Astrocyte of the spinal cord (primary cell): ENCODE results near the gene DLX6.

Experiments used
- DNase-seq: peaks from one replicate; pipeline ENCODE4 v3.0.0; 2011; ENCODE audit warnings: low read depth, low spot score
- H3K4me3 ChIP-seq: 2 replicates; pipeline ENCODE4 v1.5.1; 2011; ENCODE audit warnings: low read depth, mild to moderate bottlenecking, low read length, moderate library complexity
- in situ Hi-C: cut with HindIII; loops from 2 replicates; pipeline ENCODE4 v1.10.0; 2017; ENCODE audit warnings: low sequenced_read_pairs
- TF ChIP-seq, protein P1 (sequence below): IDR thresholded peaks from 2 replicates; pipeline ENCODE4 v1.5.1; 2012; ENCODE audit warnings: low read depth, mild to moderate bottlenecking, low read length, inconsistent platforms

The DLX6 gene

DNA sequence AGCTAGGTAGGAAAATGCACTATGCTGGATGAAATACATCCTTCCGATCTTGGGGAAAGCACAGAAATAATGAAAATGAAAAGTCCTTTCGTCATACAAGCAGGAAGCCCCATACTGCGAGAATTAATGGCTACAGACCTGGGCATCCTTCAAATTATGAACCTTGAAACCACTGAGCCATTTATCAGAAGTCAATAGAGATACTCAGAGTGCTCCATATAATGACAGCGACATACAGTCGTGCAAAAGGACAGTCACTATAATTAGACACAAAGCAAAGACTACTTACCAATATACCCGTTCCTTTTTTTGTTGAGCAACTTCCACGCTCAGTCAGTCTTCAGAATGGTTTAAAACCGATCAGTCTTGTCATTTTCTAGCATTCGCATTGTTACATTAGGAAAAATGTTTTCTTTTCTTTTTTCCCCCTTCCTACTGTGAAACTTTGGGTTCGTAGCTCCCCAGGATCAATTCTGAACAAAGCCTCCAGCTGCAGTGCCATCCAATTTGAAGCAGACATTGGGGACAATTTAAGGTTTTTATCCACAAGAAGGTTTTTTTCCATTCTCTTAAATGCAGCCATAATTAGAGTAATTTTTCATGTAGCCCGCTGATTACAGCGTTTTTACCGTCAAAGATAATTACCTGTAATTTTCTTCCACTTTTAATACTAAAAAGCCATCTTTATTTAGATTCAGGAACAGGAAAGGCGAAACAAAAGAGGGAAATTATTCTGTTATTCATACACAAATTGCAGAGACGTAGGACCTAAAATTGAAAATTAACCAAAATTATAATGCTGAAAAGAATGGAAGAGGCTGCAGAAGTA, 6.4 kb downstream of the DLX6 start:
- no peak overlapping the region for H3K4me3 ChIP-seq
- in situ Hi-C loops, result no loop called here
- TF ChIP-seq, protein P1, sequence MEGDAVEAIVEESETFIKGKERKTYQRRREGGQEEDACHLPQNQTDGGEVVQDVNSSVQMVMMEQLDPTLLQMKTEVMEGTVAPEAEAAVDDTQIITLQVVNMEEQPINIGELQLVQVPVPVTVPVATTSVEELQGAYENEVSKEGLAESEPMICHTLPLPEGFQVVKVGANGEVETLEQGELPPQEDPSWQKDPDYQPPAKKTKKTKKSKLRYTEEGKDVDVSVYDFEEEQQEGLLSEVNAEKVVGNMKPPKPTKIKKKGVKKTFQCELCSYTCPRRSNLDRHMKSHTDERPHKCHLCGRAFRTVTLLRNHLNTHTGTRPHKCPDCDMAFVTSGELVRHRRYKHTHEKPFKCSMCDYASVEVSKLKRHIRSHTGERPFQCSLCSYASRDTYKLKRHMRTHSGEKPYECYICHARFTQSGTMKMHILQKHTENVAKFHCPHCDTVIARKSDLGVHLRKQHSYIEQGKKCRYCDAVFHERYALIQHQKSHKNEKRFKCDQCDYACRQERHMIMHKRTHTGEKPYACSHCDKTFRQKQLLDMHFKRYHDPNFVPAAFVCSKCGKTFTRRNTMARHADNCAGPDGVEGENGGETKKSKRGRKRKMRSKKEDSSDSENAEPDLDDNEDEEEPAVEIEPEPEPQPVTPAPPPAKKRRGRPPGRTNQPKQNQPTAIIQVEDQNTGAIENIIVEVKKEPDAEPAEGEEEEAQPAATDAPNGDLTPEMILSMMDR, result no peak
- DNase-seq, result no peak

DNA sequence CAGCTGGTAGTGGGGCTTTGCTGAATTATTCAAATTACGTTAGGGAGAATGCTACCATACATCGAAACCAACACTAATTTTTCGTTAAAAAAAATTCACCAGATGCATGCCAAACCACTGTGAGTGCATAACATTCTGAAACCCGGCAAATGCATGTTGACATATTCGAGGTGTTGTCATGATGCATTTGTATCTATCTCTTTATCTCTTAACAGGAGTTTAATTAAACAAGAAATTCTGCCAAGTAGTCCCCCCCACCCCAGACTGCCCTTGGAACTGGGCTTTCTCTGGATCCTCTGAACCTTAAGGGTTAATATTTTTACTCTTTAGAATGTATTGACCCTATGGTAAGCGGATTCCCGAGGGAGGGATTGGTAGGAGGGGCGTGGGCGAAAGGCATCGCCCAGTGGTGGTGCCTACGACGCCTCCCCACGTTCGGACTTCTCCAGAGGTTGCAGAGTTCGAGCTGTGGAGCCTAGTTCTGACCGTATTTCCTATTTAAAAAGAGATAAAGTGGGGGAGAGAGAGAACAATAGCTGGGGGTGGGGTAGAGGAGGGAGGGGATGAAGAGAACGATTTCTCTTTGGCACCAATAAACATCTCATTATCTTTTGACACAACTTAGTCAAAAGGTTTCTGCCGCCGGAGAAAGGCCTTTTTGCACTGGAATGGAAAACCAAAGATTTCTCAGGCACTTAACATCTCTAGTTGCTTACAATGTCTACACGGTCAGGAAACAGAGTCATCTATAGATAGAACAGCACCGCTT, 7.2 kb downstream of the DLX6 start:
- H3K4me3 ChIP-seq, result no peak overlapping the region
- in situ Hi-C loops, result no loop called here
- TF ChIP-seq, protein P1, result no peak
- no peak for DNase-seq

DNA sequence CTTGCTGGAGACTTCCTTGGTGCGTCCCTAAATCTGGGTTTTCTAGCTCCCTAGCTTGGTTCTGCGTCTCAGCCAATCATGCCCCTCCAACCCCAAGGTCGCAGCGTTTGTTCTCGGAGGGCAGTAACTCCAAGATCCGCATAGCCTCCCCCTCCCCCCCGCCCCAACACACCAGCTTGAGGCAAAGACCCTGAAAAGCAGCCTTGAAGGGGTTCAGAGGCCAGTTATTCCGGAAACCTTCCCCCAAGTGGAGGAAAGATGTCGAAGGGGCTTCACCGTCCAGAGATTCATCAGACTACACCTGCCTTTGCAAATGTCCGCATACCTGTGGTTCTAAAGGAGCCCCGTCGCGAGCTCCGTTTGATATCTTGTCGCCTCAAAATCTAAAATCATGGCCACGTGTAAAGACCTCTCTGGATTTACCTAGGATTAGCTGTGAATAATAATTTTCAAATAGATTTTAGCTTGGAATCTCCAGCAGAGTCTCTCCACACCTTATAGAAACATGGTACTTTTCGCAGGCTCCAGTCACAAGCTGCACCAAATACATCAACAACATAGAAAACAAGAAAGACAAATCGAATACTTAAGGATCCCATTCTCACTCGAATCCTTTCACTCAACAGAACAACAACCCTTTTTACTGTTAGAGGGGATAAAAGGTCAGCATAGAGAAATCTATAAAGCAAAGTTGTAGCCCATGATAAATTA, 7.9 kb downstream of the DLX6 start:
- TF ChIP-seq, protein P1, result no peak
- in situ Hi-C loops, result no loop called here
- no peak overlapping the region for H3K4me3 ChIP-seq
- DNase-seq, result no peak

DNA sequence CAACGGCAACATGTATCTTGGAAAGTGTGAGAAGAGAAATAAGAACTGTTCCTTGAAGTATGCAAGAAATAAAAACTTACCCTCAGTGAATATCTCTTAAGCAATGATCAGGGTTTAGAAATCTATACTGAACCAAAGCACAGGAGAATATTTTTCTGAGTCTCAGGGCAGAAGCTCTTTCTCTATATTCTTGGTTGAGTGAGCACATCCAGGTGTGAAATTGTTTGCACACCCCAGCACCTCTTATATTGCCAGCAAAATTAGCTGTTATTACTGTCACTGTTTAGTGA, 8.4 kb downstream of the DLX6 start:
- no peak for DNase-seq
- in situ Hi-C loops, result no loop called here
- H3K4me3 ChIP-seq, result no peak overlapping the region
- TF ChIP-seq, protein P1, result no peak

DNA sequence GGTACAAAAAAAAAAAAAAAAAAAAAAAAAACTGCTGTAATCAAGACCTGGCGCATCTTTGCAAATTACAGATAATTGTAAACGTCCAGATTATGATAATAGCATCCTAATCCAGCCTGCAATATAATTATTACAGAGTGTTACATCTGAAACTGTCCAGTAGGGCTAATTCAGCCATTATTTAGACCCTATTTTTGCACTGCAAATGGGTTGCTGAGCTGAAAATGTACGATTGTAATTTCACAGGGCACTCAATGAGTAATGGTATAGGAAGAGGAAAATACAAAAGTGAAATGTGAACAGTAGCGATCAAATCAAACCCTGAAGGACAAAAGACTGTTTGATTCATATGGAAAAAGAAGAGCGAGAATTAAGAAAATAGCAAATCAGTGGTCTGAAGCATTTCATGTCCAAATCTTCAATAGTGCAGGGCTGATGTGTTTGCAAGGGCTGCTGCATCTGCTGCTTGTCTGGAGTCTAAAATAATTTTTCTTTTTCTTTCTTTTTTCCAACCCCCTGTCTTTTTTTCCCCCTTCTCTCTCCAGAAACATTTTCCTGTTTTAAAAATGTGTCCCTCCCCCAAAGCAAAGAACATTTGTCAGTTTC, 8.9 kb downstream of the DLX6 start:
- TF ChIP-seq, protein P1, result no peak
- DNase-seq, result no peak
- in situ Hi-C loops, result no loop called here
- H3K4me3 ChIP-seq, result no peak overlapping the region

DNA sequence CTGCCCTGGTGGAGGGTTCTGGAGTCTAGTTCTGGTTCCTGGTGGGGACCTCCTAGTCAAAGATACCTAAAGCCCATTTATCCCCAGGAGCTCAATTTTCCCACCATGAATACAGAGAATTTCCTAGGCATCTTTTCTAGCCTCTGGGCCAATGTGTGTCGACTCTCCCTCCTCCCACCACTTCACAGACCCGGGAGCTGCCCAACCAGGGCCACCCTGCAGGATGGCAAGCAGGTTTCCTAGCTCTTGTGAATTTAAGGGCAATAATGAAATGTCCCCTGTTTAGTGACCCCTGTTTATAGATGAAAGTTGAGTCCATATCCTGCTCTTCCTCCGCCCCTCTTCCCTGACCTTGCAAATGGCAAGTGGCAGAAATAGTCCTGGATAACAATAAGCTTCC, 9.9 kb downstream of the DLX6 start:
- no peak for DNase-seq
- H3K4me3 ChIP-seq, result no peak overlapping the region
- in situ Hi-C loops, result no loop called here
- TF ChIP-seq, protein P1, result no peak
